ENCODE results near the gene TRAF2. TPM values are rescaled to one million over a fixed set of nuclear protein-coding genes. Genes with fewer than 3 reads are reported as not detected.

TRAF2 gene
- total RNA-seq, 1 experiment from 2014 or later = 11.5 TPM

DNA sequence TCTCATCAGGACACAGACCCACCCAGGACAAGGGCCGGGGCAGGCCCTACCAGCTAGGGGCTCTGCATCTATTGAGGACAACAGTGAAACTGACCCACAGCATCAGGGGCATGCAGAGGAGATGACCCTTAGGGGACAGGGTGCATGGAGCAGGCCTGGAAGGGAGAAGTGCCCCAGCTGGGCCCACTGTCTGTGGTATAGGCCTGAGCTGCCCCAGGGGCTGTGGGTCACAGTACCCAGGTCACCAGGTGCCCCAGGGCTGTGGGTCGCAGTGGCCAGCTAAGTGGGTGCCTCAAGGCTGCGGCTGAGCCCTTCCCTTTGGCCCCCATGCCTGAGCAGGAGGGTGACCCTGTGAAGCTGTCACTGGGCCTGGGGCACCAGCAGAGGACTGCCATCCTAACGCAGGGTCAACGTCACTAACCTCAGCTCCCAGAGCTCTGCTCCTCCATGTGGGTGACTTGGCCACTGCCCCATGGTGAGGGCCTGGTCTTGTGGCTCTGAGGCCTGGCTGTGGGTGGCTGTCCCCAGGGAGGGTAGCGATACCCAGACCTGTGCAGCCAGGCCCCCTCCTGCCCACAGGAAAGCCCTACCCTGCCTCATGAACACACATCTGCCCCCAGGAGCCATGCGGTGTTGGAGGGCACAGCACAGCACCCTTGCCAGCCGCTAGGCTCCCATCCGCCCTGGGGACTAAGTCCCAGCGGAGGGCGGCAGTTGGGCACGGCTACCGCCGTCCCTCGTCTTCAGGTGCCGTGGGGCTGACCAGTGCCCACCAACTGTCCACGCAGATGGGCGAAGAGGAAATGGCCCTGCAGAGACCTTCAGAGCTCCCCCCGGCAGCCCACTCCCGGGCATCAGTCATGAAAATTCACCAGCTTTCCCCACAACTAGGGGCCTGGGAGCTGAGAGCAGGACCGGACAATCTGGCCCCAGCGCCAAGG is 25.1 kb upstream of the TRAF2 start:
- H3K27me3 ChIP-seq (ENCODE audit: low read length) = no peaks in the 10 kb centered on the region
- no peak overlapping the region for H3K9ac ChIP-seq (ENCODE audit: low read length)
- no peak overlapping the region for H2AFZ ChIP-seq (ENCODE audit: low read length)
- peaks cover 15% of the 10 kb centered on the region for H3K36me3 ChIP-seq (ENCODE audit: low read depth, low read length)
- POLR2A ChIA-PET (ENCODE audit: unreplicated experiment) = interaction anchor here (0.7 kb wide), 1 partner anchor 1963 kb away, joined by 3 read pairs; no protein-coding TSS in a partner anchor
- H3K79me2 ChIP-seq (ENCODE audit: low read length) = peaks cover 27% of the 10 kb centered on the region
- 0 out of 2 replicates have a peak, but pooled peaks cover 5% of the 10 kb centered on the region for H3K4me1 ChIP-seq (ENCODE audit: insufficient read depth, low read length)
- no peak overlapping the region for H3K27ac ChIP-seq (ENCODE audit: low read length)
- BruUV-seq (replicated peaks) = no TSS peak
- H4K20me1 ChIP-seq (ENCODE audit: low read length) = peaks cover 4% of the 10 kb centered on the region; the same call in 1 of the 2 replicates
- no peak for ATAC-seq
- H3K4me3 ChIP-seq (ENCODE audit: low read length) = no peak overlapping the region
- H3K9me3 ChIP-seq (ENCODE audit: low read length) = no peaks in the 10 kb centered on the region
- no peaks in the 10 kb centered on the region for H3F3A ChIP-seq (ENCODE audit: low read length, unreplicated experiment)
- H3K9me2 ChIP-seq (replicated peaks; ENCODE audit: low read length) = no peaks in the 10 kb centered on the region
- TF ChIP-seq EZH2 (IDR thresholded peaks at IDR 0.05; ENCODE audit: low read length, unreplicated experiment) (no peak), EZH2phosphoT487 (IDR thresholded peaks at IDR 0.05; ENCODE audit: borderline replicate concordance, low read length) (no peak), CTCF (conservative IDR thresholded peaks at IDR 0.05; ENCODE audit: low read depth, low read length) (no peak)
- intact Hi-C loops (cut with micrococcal nuclease) = no loop called here
- no peak for DNase-seq
- CTCF ChIA-PET = no interaction called here
- no peak overlapping the region for H3K4me2 ChIP-seq (ENCODE audit: low read length)

GRCh38 chr9:136861874-136862457 is 24.4 kb upstream of the TRAF2 start:
- Histone ChIP-seq H3K79me2 (ENCODE audit: low read length) (peaks cover 27% of the 10 kb centered on the region), H3K36me3 (ENCODE audit: low read depth, low read length) (peaks cover 15% of the 10 kb centered on the region), H4K20me1 (ENCODE audit: low read length) (peaks cover 4% of the 10 kb centered on the region; the same call in 1 of the 2 replicates), H3K4me2 (ENCODE audit: low read length) (no peak overlapping the region), H3K4me3 (ENCODE audit: low read length) (no peak overlapping the region), H3K4me1 (ENCODE audit: insufficient read depth, low read length) (0 out of 2 replicates have a peak, but pooled peaks cover 5% of the 10 kb centered on the region), H3K9me2 (replicated peaks; ENCODE audit: low read length) (no peaks in the 10 kb centered on the region), H2AFZ (ENCODE audit: low read length) (no peak overlapping the region), H3K9ac (ENCODE audit: low read length) (no peak overlapping the region), H3F3A (ENCODE audit: low read length, unreplicated experiment) (no peaks in the 10 kb centered on the region), H3K9me3 (ENCODE audit: low read length) (no peaks in the 10 kb centered on the region), H3K27me3 (ENCODE audit: low read length) (no peaks in the 10 kb centered on the region), H3K27ac (ENCODE audit: low read length) (no peak overlapping the region)
- TF ChIP-seq EZH2 (IDR thresholded peaks at IDR 0.05; ENCODE audit: low read length, unreplicated experiment) (no peak), CTCF (conservative IDR thresholded peaks at IDR 0.05; ENCODE audit: low read depth, low read length) (no peak), EZH2phosphoT487 (IDR thresholded peaks at IDR 0.05; ENCODE audit: borderline replicate concordance, low read length) (no peak)
- no TSS peak for BruUV-seq (replicated peaks)
- ChIA-PET CTCF (no interaction called here), POLR2A (ENCODE audit: unreplicated experiment) (interaction anchor here (0.7 kb wide), 1 partner anchor 1964 kb away, joined by 3 read pairs; no protein-coding TSS in a partner anchor)
- intact Hi-C loops (cut with micrococcal nuclease) = no loop called here
- no peak for DNase-seq
- no peak for ATAC-seq

Data from PC-3 (cell line).